Measurements from ENCODE around the gene CCDC12.
"Not testable (repeated sequence)": the region's sequence is repeated elsewhere in the genome, so short reads cannot be mapped to it uniquely, and the experiment has no call there.

The CCDC12 gene

DNA sequence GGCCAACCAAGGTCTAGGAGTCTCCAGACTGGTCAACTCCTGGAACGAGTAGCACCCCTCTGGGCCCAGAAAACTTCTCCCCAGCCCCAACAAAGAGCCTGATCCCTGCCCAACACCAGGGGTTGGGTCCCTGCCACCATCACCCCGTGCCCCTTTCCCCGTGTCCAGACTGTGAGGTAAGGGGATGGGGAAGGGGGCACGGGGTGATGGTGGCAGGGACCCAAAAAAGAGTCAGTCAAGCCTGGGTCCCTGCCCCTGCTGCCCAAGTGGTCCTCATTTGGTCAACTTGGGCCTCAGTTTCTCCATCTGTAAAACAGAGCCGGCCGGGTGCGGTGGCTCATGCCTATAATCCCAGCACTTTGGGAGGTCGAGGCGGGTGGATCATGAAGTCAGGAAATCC, 1.8 kb upstream of the CCDC12 start:
- no peak for DNase-seq

DNA sequence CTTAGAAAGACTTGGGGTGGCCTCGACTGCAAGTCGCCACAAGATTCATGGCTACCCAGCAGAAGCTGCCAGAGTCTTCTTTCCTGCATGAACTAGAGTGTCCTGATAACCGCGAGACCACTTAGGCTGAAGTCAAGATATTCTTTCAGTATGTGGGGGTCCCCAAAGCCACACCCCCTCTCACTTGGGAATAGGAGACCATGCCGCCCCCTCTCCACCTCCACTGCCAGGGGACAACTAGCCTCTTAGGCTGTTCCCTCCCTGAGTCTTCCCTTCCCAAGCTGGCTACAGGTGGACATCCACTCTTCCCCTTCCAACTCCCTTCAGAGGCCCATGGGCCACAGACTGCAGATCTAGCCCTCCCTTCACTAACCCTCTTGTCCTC, 1.3 kb upstream of the CCDC12 start:
- DNase-seq, result no peak

GRCh38 chr3:46974421-46975171, 1.9 kb downstream of the CCDC12 start:
- no peak for DNase-seq

- DNase-seq, result no peak
Measured at GRCh38 chr3:46972396-46972795, 4.1 kb downstream of the CCDC12 start.

- DNase-seq, result no peak
Measured at GRCh38 chr3:46971742-46972141, 4.8 kb downstream of the CCDC12 start.

DNA sequence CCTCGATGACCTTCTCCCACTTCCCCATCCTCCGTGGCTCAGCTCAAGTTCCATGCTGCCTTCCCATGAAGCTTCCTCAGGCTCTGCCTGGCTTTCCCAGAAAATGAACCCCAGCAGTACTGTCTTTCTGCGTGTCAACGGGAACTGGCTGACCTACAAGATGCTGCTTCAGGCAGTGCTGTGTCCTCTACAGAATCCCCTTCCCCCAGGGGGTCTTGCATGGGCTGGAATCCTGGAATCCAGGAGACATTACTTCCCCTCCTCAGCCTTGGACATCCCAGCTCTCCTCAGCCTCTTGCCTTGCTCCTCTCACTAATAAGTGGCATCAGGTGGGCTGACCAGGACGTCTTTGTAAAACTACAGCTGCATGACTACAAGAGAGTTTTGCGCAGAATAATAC, 5.4 kb downstream of the CCDC12 start:
- DNase-seq, result no peak

DNA sequence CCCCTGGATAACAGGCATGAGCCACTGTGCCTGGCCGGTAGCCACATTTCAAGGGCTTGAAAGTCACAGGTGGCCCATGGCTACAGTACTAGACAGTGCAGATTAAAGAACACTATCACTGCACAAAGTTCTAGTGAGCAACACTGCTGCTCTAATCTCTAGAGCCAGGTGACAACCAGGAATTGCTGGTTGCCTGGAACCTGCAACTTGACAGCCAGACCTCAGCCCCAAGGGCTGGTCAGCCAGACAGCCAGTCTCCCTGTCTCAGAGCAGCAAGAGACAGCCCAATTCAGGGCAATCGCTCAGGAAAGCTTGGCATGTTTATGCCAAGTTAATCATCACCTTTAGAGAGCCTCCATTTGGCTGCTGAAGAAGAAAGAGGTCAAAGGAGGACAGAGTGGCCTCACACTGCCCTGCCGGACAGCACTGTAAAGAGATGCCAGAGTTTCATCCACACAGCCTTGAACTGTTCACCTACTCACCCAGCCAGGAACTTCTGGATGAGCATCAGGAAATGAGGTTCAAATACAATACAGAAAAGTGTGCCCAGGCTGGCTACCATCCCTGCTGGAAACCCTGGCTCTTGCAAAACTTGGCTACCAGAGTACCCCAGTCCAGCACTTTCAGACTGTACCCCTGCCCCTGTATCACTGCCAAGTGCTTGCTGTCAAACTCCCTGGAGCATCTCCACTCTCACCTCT, 6.0 kb downstream of the CCDC12 start:
- DNase-seq, result no peak

GRCh38 chr3:46968783-46969428, 7.6 kb downstream of the CCDC12 start:
- DNase-seq, result no peak

GRCh38 chr3:46966811-46967210, 9.7 kb downstream of the CCDC12 start:
- DNase-seq, result no peak

GRCh38 chr3:46965151-46965550, 11.4 kb downstream of the CCDC12 start:
- no peak for DNase-seq

- DNase-seq, result not testable (repeated sequence)
Measured at GRCh38 chr3:46964038-46964590, 12.4 kb downstream of the CCDC12 start.

- no peak for DNase-seq
Measured at GRCh38 chr3:46962990-46963389, 13.6 kb downstream of the CCDC12 start.

- DNase-seq, result no peak
Measured at GRCh38 chr3:46962427-46962826, 14.1 kb downstream of the CCDC12 start.

- no peak for DNase-seq
Measured at GRCh38 chr3:46960835-46961234, 15.7 kb downstream of the CCDC12 start.

- DNase-seq, result no peak
Measured at GRCh38 chr3:46960081-46960701, 16.4 kb downstream of the CCDC12 start.

GRCh38 chr3:46959161-46959511, 17.4 kb downstream of the CCDC12 start:
- DNase-seq, result no peak

- no peak for DNase-seq
Measured at GRCh38 chr3:46958467-46959160, 17.9 kb downstream of the CCDC12 start.

DNA sequence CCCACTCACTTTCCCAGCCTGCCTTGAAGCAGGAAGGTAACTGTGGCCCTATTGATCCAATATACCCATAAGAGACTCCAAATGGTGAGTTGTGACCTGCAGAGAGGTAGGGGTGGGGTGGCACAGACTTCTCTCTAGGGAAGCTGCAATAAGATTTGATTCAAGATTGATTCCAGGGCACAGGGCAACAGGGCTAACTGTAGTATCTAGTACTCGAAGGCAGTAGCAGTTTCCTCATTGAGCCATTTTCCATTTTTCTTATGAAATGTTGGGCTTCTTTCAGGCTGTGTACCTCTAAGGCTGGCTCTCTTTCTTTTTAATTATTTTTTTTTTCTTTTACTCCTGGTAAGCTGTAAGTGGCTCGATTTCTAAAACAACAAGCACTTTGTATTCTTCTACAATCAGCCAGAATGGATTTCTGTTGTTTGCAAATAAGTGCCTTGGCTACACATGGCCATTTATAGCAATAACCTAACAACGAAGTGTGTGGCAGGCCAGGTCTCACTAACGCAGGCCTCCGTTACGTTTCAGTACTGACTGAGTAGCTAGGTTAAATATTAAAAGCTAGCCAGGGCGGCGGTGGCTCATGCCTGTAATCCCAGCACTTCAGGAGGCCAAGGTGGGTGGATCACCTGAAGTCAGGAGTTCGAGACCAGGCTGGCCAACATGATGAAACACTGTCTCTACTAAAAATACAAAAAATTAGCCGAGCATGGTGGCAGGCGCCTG, 19.3 kb downstream of the CCDC12 start:
- no peak for DNase-seq

DNA sequence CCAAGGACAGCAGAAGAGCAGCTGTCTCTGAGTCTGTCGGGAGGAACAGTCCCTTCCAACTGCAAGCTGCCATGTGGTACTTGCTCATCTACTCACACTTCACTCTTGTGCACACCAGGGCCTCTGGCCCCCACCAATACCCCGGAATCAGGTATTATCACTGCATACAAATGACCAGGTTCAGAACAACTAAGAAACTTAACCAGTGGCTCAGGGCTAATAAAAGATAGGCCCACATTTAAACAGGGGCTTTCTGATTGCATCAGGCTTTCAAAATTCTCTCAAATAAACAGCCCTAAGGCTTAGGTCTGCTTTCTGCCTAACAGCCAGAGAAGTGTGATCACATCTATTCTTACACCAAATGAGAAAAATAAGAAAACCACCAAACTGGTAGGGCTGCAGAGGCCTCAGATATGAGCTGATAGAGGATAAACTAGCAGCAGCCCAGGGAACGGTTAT, 20.7 kb downstream of the CCDC12 start:
- DNase-seq, result no peak

- DNase-seq, result no peak
Measured at GRCh38 chr3:46955157-46955556, 21.4 kb downstream of the CCDC12 start.

DNA sequence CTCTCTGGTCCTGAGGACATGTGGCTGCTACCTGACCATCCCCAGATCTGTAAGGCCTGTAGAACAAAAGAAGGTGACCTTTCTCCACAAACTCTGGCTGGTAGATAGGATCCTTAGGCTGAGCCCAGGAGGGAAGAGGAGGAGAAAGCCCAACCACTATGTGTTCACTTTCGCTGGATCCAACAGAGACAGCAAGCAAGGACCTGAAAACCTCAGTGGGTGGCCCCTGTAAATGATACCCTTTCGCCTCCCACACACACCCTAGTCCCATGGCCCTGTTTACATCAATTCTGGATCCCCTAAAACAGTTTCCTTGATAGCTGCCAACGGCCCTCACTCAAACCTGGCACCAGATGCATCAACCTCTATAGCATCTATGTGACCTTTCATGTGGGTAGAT, 22.4 kb downstream of the CCDC12 start:
- DNase-seq, result no peak
